Panc1 (cell line): ENCODE results near the gene RPP38. TPM values are rescaled to one million over a fixed set of nuclear protein-coding genes. Genes with fewer than 3 reads are reported as not detected.

Experiments
- ATAC-seq: fragments of 200-7000 bp; cut with Tn5 transposase; 2 replicates; pipeline ENCODE4 v1.9.1; 2020; ENCODE audit warnings: mild to moderate bottlenecking, moderate library complexity
- BruUV-seq: library from RNA; stranded (reverse); fragments of 400-500 nt; replicated peaks from 2 replicates; lab custom pipeline; 2021; lab: Mats Ljungman, UMichigan
- CTCF ChIA-PET: fragments of 300-600 bp; sonication (Branson Sonifier 250); formaldehyde crosslinking; loops from one replicate; lab custom pipeline; 2022; ENCODE audit warnings: antibody characterized with exemption; lab: Charles Lee
- POLR2A ChIA-PET: fragments of 300-600 bp; sonication (Branson Sonifier 250); formaldehyde crosslinking; loops from one replicate; lab custom pipeline; 2022; ENCODE audit warnings: antibody characterized with exemption; lab: Charles Lee
- DNase-seq: peaks from one replicate; pipeline ENCODE4 v3.0.0-alpha.2; 2010; ENCODE audit warnings: low read depth, low spot score
- H3K27ac ChIP-seq: 2 replicates; pipeline ENCODE4 v1.5.1; 2011; ENCODE audit warnings: mild to moderate bottlenecking, low read length, inconsistent platforms
- H3K27me3 ChIP-seq: fragments of 200-500 bp; sonication (Bioruptor generic); 2 replicates; pipeline ENCODE4 v1.6.0; 2014; ENCODE audit warnings: low read length, inconsistent platforms; ENCODE audit not compliant: control insufficient read depth, insufficient read depth
- H3K36me3 ChIP-seq: fragments of 200-500 bp; sonication (Bioruptor generic); 2 replicates; pipeline ENCODE4 v1.5.1; 2014; ENCODE audit warnings: inconsistent platforms, mild to moderate bottlenecking, low read length, moderate library complexity; ENCODE audit not compliant: control insufficient read depth, insufficient read depth
- H3K4me1 ChIP-seq: 2 replicates; pipeline ENCODE4 v1.5.1; 2011; ENCODE audit warnings: inconsistent platforms, mild to moderate bottlenecking, low read length, moderate library complexity; ENCODE audit not compliant: control insufficient read depth, insufficient read depth
- H3K4me3 ChIP-seq, 2 experiments: 2 replicates each; pipeline ENCODE4 v1.5.1; 2011 to 2012; ENCODE audit warnings: low read depth in 2 of 2, low read length in 2 of 2, mild to moderate bottlenecking in 2 of 2, inconsistent platforms in 1 of 2, moderate library complexity in 1 of 2
- H3K9me3 ChIP-seq: fragments of 200-500 bp; sonication (Bioruptor generic); 2 replicates; pipeline ENCODE4 v1.5.1; 2014; ENCODE audit warnings: low read depth, mild to moderate bottlenecking, inconsistent platforms, low read length, moderate library complexity; ENCODE audit not compliant: control insufficient read depth, insufficient read depth
- CTCF ChIP-seq: fragments of 450-650 bp; IDR thresholded peaks from 2 replicates; pipeline ENCODE4 v1.5.1; 2017; ENCODE audit warnings: mild to moderate bottlenecking
- POLR2AphosphoS5 ChIP-seq: IDR thresholded peaks from 2 replicates; pipeline ENCODE4 v1.6.1; 2012; ENCODE audit warnings: mild to moderate bottlenecking, low read depth, low read length, moderate library complexity
- REST ChIP-seq, 2 experiments: IDR thresholded peaks; 2 replicates each; pipeline ENCODE4 v1.6.1; 2011 to 2012; ENCODE audit warnings: low read depth in 2 of 2, control low read depth in 1 of 2, low read length in 1 of 2, mild to moderate bottlenecking in 1 of 2, moderate library complexity in 1 of 2; ENCODE audit not compliant: insufficient read depth in 1 of 2
- SIN3A ChIP-seq: IDR thresholded peaks from 2 replicates; pipeline ENCODE4 v1.6.1; 2012; ENCODE audit warnings: low read depth, mild to moderate bottlenecking, low read length, moderate library complexity, borderline replicate concordance; ENCODE audit not compliant: insufficient read depth
- TCF7L2 ChIP-seq: IDR thresholded peaks from 2 replicates; pipeline ENCODE4 v1.6.1; 2011; ENCODE audit warnings: mild to moderate bottlenecking, low read depth, low read length, inconsistent platforms
- in situ Hi-C: cut with HindIII; loops from 2 replicates; pipeline ENCODE4 v1.10.0; 2016; ENCODE audit warnings: low sequenced_read_pairs, low pct_unique_long_range_greater_than_20kb
- intact Hi-C: fragments of 100-400 bp; cut with micrococcal nuclease; formaldehyde crosslinking; loops from one replicate; pipeline ENCODE4 v1.10.0; 2022; ENCODE audit not compliant: unreplicated experiment
- total RNA-seq: library from RNA; stranded (reverse); gene quantifications from one replicate; pipeline ENCODE4 v1.2.1, GENCODE V29; 2021; ENCODE audit not compliant: unreplicated experiment

Gene RPP38
- total RNA-seq, 1 experiment from 2014 or later: 19.9 TPM

- BruUV-seq: no TSS peak
- intact Hi-C loops: no loop called here
- DNase-seq (no peak), ATAC-seq (no peak)
- Histone ChIP-seq H3K27ac (no peak overlapping the region), H3K36me3 (no peaks in the 10 kb centered on the region), H3K27me3 (no peaks in the 10 kb centered on the region), H3K9me3 (0 out of 2 replicates have a peak, but pooled peaks cover 3% of the 10 kb centered on the region), H3K4me1 (no peaks in the 10 kb centered on the region), H3K4me3 (no peak overlapping the region)
- TF ChIP-seq POLR2AphosphoS5: no peak
- no peak for TF ChIP-seq TCF7L2
- TF ChIP-seq SIN3A: no peak
- TF ChIP-seq CTCF: no peak
- TF ChIP-seq REST (IDR thresholded peaks at IDR 0.05; ENCODE audit: insufficient read depth in 1 of 2, low read depth in 2 of 2, low read length in 1 of 2): no peak
- CTCF ChIA-PET: no interaction called here
- POLR2A ChIA-PET: interaction anchor here (0.6 kb wide), 1 partner anchor 397 kb away, joined by 8 read pairs; no protein-coding TSS in a partner anchor
- in situ Hi-C loops: no loop called here
These were observed 28.4 kb upstream of the RPP38 start for GRCh38 chr10:15068802-15069201.

- Histone ChIP-seq H3K27ac (no peak overlapping the region), H3K36me3 (no peaks in the 10 kb centered on the region), H3K27me3 (no peaks in the 10 kb centered on the region), H3K9me3 (0 out of 2 replicates have a peak, but pooled peaks cover 3% of the 10 kb centered on the region), H3K4me3 (no peak overlapping the region), H3K4me1 (no peaks in the 10 kb centered on the region)
- BruUV-seq: no TSS peak
- no peak for ATAC-seq
- ChIA-PET POLR2A (no interaction called here), CTCF (no interaction called here)
- intact Hi-C loops (no loop called here), in situ Hi-C loops (no loop called here)
- DNase-seq: no peak
- no peak for TF ChIP-seq TCF7L2
- no peak for TF ChIP-seq REST (IDR thresholded peaks at IDR 0.05; ENCODE audit: insufficient read depth in 1 of 2, low read depth in 2 of 2, low read length in 1 of 2)
- TF ChIP-seq CTCF: no peak
- no peak for TF ChIP-seq SIN3A
- no peak for TF ChIP-seq POLR2AphosphoS5
These were observed 27.9 kb upstream of the RPP38 start for GRCh38 chr10:15069230-15069629.
